HepG2 (cell line): ENCODE data around the gene STIM1. TPM values are rescaled to one million over a fixed set of nuclear protein-coding genes. Genes with fewer than 3 reads are reported as not detected.
A peak's percentile ranks its signal among the peaks of the same experiment; 100 is the strongest.

ENCODE experiments used
- ATAC-seq: fragments of 200-7000 bp; cut with Tn5 transposase; 3 replicates; pipeline ENCODE4 v1.9.1; 2020; ENCODE audit warnings: mild to moderate bottlenecking, moderate library complexity
- BruUV-seq: library from RNA; stranded (reverse); fragments of 400-500 nt; replicated peaks from 2 replicates; lab custom pipeline; 2021; lab: Mats Ljungman, UMichigan
- CTCF ChIA-PET: fragments of 300-600 bp; formaldehyde crosslinking; extraction: SDS; loops from one replicate; lab custom pipeline; 2021; ENCODE audit warnings: low total read pairs, inconsistent platforms, low intra/inter-chr PET ratio; lab: Yijun Ruan, JAX
- POLR2A ChIA-PET: fragments of 350-600 bp; sonication (Branson Sonifier 250); formaldehyde crosslinking; loops from one replicate; lab custom pipeline; 2020; ENCODE audit warnings: antibody characterized with exemption, inconsistent platforms; lab: Yijun Ruan, JAX
- DNase-seq: peaks from one replicate; pipeline ENCODE4 v3.0.0-alpha.2; 2015; ENCODE audit warnings: low spot score
- FAIRE-seq: peaks from 3 replicates; lab custom pipeline; 2011; peaks lifted over from hg19 to GRCh38; lab: Jason Lieb, UNC
- H2AFZ ChIP-seq: one replicate; pipeline ENCODE4 v1.6.1; 2011; ENCODE audit warnings: low read length, inconsistent platforms
- H3K27ac ChIP-seq: fragments of 300-600 bp; 3 replicates; pipeline ENCODE4 v1.8.0; 2011; ENCODE audit warnings: mixed run types, mild to moderate bottlenecking, mixed read lengths, low read length, inconsistent platforms; ENCODE audit not compliant: insufficient read depth; ENCODE audit errors: extremely low read length
- H3K27me3 ChIP-seq, 2 experiments: fragments of 200-600 bp in 1 of 2; 2 replicates in 1 of 2; 3 replicates in 1 of 2; pipeline versions ENCODE4 v1.6.0 to v1.8.0; 2011; ENCODE audit warnings: low read length in 2 of 2, mild to moderate bottlenecking in 2 of 2, moderate library complexity in 2 of 2, inconsistent platforms in 1 of 2; ENCODE audit not compliant: insufficient read depth in 2 of 2, control insufficient read depth in 1 of 2
- H3K36me3 ChIP-seq, 2 experiments: fragments of 200-600 bp in 1 of 2; replicated peaks in 1 of 2; 2 replicates in 1 of 2; 3 replicates in 1 of 2; pipeline versions ENCODE4 v1.5.1 to v1.8.0; 2011; ENCODE audit warnings: low read length in 2 of 2, inconsistent platforms in 1 of 2; ENCODE audit not compliant: insufficient read depth in 2 of 2, control insufficient read depth in 1 of 2
- H3K4me1 ChIP-seq: 2 replicates; pipeline ENCODE4 v1.5.1; 2012; ENCODE audit warnings: low read length, inconsistent platforms; ENCODE audit not compliant: insufficient read depth
- H3K4me2 ChIP-seq: 2 replicates; pipeline ENCODE4 v1.6.0; 2011; ENCODE audit warnings: low read depth, low read length, inconsistent platforms
- H3K4me3 ChIP-seq, 3 experiments: fragments of 200-600 bp in 1 of 3; sonication (generic), shearing (Covaris generic) in 1 of 3; replicated peaks in 1 of 3; 2 replicates each; pipeline ENCODE4 v1.5.1; 2011 to 2016; ENCODE audit warnings: low read length in 3 of 3, inconsistent platforms in 2 of 3, low read depth in 2 of 3, mild to moderate bottlenecking in 2 of 3, control low read depth in 1 of 3, mixed read lengths in 1 of 3; ENCODE audit not compliant: insufficient read depth in 1 of 3
- H3K79me2 ChIP-seq: one replicate; pipeline ENCODE4 v1.6.1; 2011; ENCODE audit warnings: low read length, inconsistent platforms; ENCODE audit not compliant: insufficient read depth
- H3K9ac ChIP-seq: 2 replicates; pipeline ENCODE4 v1.6.0; 2011; ENCODE audit warnings: mild to moderate bottlenecking, low read depth, low read length, inconsistent platforms; ENCODE audit not compliant: insufficient read depth
- H3K9me3 ChIP-seq: 2 replicates; pipeline ENCODE4 v1.5.1; 2012; ENCODE audit warnings: mild to moderate bottlenecking, low read length
- H4K20me1 ChIP-seq: 2 replicates; pipeline ENCODE4 v1.6.0; 2011; ENCODE audit warnings: inconsistent platforms, mild to moderate bottlenecking, low read length, moderate library complexity; ENCODE audit not compliant: insufficient read depth
- AKAP8 ChIP-seq: sonication (generic); formaldehyde crosslinking; IDR thresholded peaks from 2 replicates; pipeline ENCODE4 v1.5.1; 2020; ENCODE audit warnings: mild to moderate bottlenecking, missing genetic modification reagents
- CHD2 ChIP-seq: IDR thresholded peaks from 2 replicates; pipeline ENCODE4 v1.6.1; 2011; ENCODE audit warnings: low read depth, low read length, improper control_type of control experiment
- CREB3 ChIP-seq: sonication (generic); formaldehyde crosslinking; IDR thresholded peaks from 2 replicates; pipeline ENCODE4 v1.5.0; 2020; ENCODE audit warnings: missing genetic modification reagents
- ETV5 ChIP-seq: IDR thresholded peaks from 2 replicates; pipeline ENCODE4 v1.6.1; 2018; ENCODE audit warnings: missing biosample characterization, missing genetic modification reagents, inconsistent platforms, borderline replicate concordance
- FOXP1 ChIP-seq, 2 experiments: fragments of 450-650 bp in 1 of 2; IDR thresholded peaks; 2 replicates each; pipeline ENCODE4 v1.6.1; 2017 to 2018; ENCODE audit warnings: antibody characterized with exemption in 1 of 2
- GPN1 ChIP-seq: sonication (generic); formaldehyde crosslinking; IDR thresholded peaks from 2 replicates; pipeline ENCODE4 v1.5.1; 2020; ENCODE audit warnings: missing genetic modification reagents, borderline replicate concordance
- MEF2D ChIP-seq: sonication (generic); formaldehyde crosslinking; IDR thresholded peaks from 2 replicates; pipeline ENCODE4 v1.5.1; 2020; ENCODE audit warnings: mild to moderate bottlenecking, missing genetic modification reagents
- NFIB ChIP-seq: sonication (generic); formaldehyde crosslinking; IDR thresholded peaks from 2 replicates; pipeline ENCODE4 v1.9.0; 2021; ENCODE audit warnings: missing genetic modification reagents, mild to moderate bottlenecking, borderline replicate concordance
- NFYB ChIP-seq: sonication (generic); formaldehyde crosslinking; IDR thresholded peaks from 2 replicates; pipeline ENCODE4 v1.4.0; 2020; ENCODE audit warnings: missing genetic modification reagents
- NPAS2 ChIP-seq: sonication (generic); formaldehyde crosslinking; IDR thresholded peaks from 2 replicates; pipeline ENCODE4 v1.8.0; 2022; ENCODE audit warnings: mild to moderate bottlenecking, missing genetic modification reagents, borderline replicate concordance
- NR2F6 ChIP-seq, 2 experiments: IDR thresholded peaks; 2 replicates each; pipeline ENCODE4 v1.6.1; 2016; ENCODE audit warnings: antibody characterized with exemption in 1 of 2, mild to moderate bottlenecking in 1 of 2
- PBX2 ChIP-seq: IDR thresholded peaks from 2 replicates; pipeline ENCODE4 v1.6.1; 2016; ENCODE audit warnings: control low read depth
- SMYD3 ChIP-seq: sonication (generic); formaldehyde crosslinking; IDR thresholded peaks from 2 replicates; pipeline ENCODE4 v1.8.1; 2023; ENCODE audit warnings: mild to moderate bottlenecking, missing genetic modification reagents
- TEAD2 ChIP-seq: sonication (generic); formaldehyde crosslinking; IDR thresholded peaks from 2 replicates; pipeline ENCODE4 v1.9.0; 2021; ENCODE audit warnings: missing genetic modification reagents
- THAP11 ChIP-seq: IDR thresholded peaks from 2 replicates; pipeline ENCODE4 v1.6.1; 2016; ENCODE audit warnings: missing biosample characterization, missing genetic modification reagents
- THRA ChIP-seq: sonication (generic); formaldehyde crosslinking; IDR thresholded peaks from 2 replicates; pipeline ENCODE4 v1.4.0; 2020; ENCODE audit warnings: missing genetic modification reagents, borderline replicate concordance
- ZNF263 ChIP-seq: sonication (generic); formaldehyde crosslinking; IDR thresholded peaks from 2 replicates; pipeline ENCODE4 v1.4.0; 2020; ENCODE audit warnings: missing genetic modification reagents
- ZNF282 ChIP-seq: fragments of 450-650 bp; IDR thresholded peaks from 2 replicates; pipeline ENCODE4 v1.6.1; 2018; ENCODE audit not compliant: partially characterized antibody
- ZNF574 ChIP-seq: sonication (generic); formaldehyde crosslinking; IDR thresholded peaks from 2 replicates; pipeline ENCODE4 v1.4.0; 2020; ENCODE audit warnings: missing genetic modification reagents
- ZNF616 ChIP-seq: sonication (generic); formaldehyde crosslinking; IDR thresholded peaks from 2 replicates; pipeline ENCODE4 v1.5.0; 2020; ENCODE audit warnings: low read depth, mild to moderate bottlenecking, missing genetic modification reagents
- WGBS: methylation state at CpG from one replicate; pipeline ENCODE4 v1.1.6; 2017; ENCODE audit warnings: low lambda C conversion rate; 5-methylcytosine and 5-hydroxymethylcytosine counted together
- in situ Hi-C: cut with HindIII; loops from 2 replicates; pipeline ENCODE4 v1.10.0; 2017; ENCODE audit warnings: low pct_unique_long_range_greater_than_20kb; ENCODE audit not compliant: extremely low pct_ligation_motif_present
- intact Hi-C: fragments of 100-400 bp; cut with micrococcal nuclease; formaldehyde crosslinking; loops from one replicate; pipeline ENCODE4 v1.10.0; 2022; ENCODE audit not compliant: unreplicated experiment
- polyA plus RNA-seq, 8 experiments: library from polyadenylated mRNA; depleted of rRNA in 3 of 8; stranded (reverse) in 7 of 8; unstranded in 1 of 8; fragments of >200 nt; fragmentation: Illumina TruSeq in 4 of 8; extraction: Trizol in 4 of 8; gene quantifications; 2 replicates each; pipeline versions ENCODE4 v1.2.1 to v1.2.3, GENCODE V29; 2011 to 2016; ENCODE audit warnings: low read depth in 4 of 8, missing spikeins in 1 of 8, mixed read lengths in 1 of 8; ENCODE audit not compliant: insufficient read depth in 1 of 8
- total RNA-seq, 5 experiments: library from RNA; depleted of rRNA; stranded (reverse); fragments of >200 nt; fragmentation: Illumina TruSeq; extraction: Trizol; gene quantifications; 2 replicates each; pipeline ENCODE4 v1.2.3, GENCODE V29; 2016; ENCODE audit warnings: low read depth in 1 of 5

The STIM1 gene
- total and polyA plus RNA-seq, 2 of the 13 experiments (the other 11 are each of a cell fraction or from before 2014, with no cell fraction given) = 19.2 to 28.5 TPM

- 11% methylated on average over 5 of the region's 5 CpGs for WGBS
- intact Hi-C loops (loop anchor here (1.0 kb wide), 1 partner anchor 39 kb away; no protein-coding TSS in a partner anchor), in situ Hi-C loops (no loop called here)
- H3K4me3 ChIP-seq = peak overlapping the region in 1 of 3 experiments; percentile 38; a peak in 1 of 6 replicates
- DNase-seq (peak; percentile 84), FAIRE-seq (peak; percentile 46), ATAC-seq (peak; percentile 83)
- BruUV-seq = no TSS peak
- H3K27ac ChIP-seq = peak overlapping the region; percentile 84
- H3K9me3 ChIP-seq = no peaks in the 10 kb centered on the region
- H3K79me2 ChIP-seq = peaks cover 85% of the 10 kb centered on the region
- CTCF ChIA-PET = no interaction called here
- peak overlapping the region; percentile 75 for H3K4me2 ChIP-seq
- peaks cover 63% of the 10 kb centered on the region for H3K4me1 ChIP-seq
- POLR2A ChIA-PET = interaction anchor here (0.7 to 5.3 kb wide), 5 partner anchors 11 to 40 kb away, joined by 3 to 44 read pairs (median 10); partner anchors contain the start of gene STIM1
- no peaks in the 10 kb centered on the region for H3K36me3 ChIP-seq
- no peaks in the 10 kb centered on the region; a peak in 1 of 5 replicates for H3K27me3 ChIP-seq
- H2AFZ ChIP-seq = no peak overlapping the region
- no peaks in the 10 kb centered on the region for H4K20me1 ChIP-seq
- peak overlapping the region; percentile 54; the same call in 1 of the 2 replicates for H3K9ac ChIP-seq
- no peak for TF ChIP-seq NPAS2 (CRISPR knock-in tag)
- no peak for TF ChIP-seq PBX2 (CRISPR knock-in tag)
- TF ChIP-seq NFIB (CRISPR knock-in tag) = no peak
- 0 out of 2 replicates have a peak, but pooled peaks have one; percentile 24 for TF ChIP-seq MEF2D
- TF ChIP-seq SMYD3 (CRISPR knock-in tag) = no peak
- TF ChIP-seq ZNF282 = no peak
- no peak for TF ChIP-seq NR2F6 (IDR thresholded peaks at IDR 0.05)
- 0 out of 2 replicates have a peak, but pooled peaks have one; percentile 25 for TF ChIP-seq NR2F6 (CRISPR knock-in tag; IDR thresholded peaks at IDR 0.05)
- TF ChIP-seq ETV5 (CRISPR knock-in tag) = peak; percentile 82
- no peak for TF ChIP-seq ZNF263
- TF ChIP-seq CHD2 = no peak
- TF ChIP-seq THRA (CRISPR knock-in tag) = no peak
- no peak for TF ChIP-seq FOXP1 (IDR thresholded peaks at IDR 0.05)
- TF ChIP-seq FOXP1 (CRISPR knock-in tag; IDR thresholded peaks at IDR 0.05) = 0 out of 2 replicates have a peak, but pooled peaks have one; percentile 22
- TF ChIP-seq TEAD2 (CRISPR knock-in tag) = no peak
- no peak; the same call in 1 of the 2 replicates for TF ChIP-seq THAP11 (CRISPR knock-in tag)
- TF ChIP-seq AKAP8 (CRISPR knock-in tag) = no peak
- no peak for TF ChIP-seq CREB3
- no peak for TF ChIP-seq GPN1 (CRISPR knock-in tag)
- TF ChIP-seq ZNF616 = no peak
- no peak for TF ChIP-seq NFYB
- TF ChIP-seq ZNF574 = peak; percentile 25; the same call in 1 of the 2 replicates
Measured at GRCh38 chr11:3866206-3866605, 10.7 kb downstream of the STIM1 start.
